ENCODE results near the gene RNF213. TPM values are rescaled to one million over a fixed set of nuclear protein-coding genes. Genes with fewer than 3 reads are reported as not detected.

RNF213 gene
- total and polyA plus RNA-seq, 2 donors (not counting 1 experiment from before 2014, with no cell fraction given) = 36.8 to 245 TPM

GRCh38 chr17:80315517-80316182 lies 55.0 kb downstream of the RNF213 start:
- Histone ChIP-seq H3K36me3 (ENCODE audit: control insufficient read depth, insufficient read depth, low read length) (peaks cover 27% of the 10 kb centered on the region), H3K9ac (ENCODE audit: insufficient read depth, low read length) (no peak overlapping the region), H3K4me2 (ENCODE audit: extremely low read depth, insufficient read depth, low read length) (no peak overlapping the region), H4K20me1 (ENCODE audit: control insufficient read depth, extremely low read depth, insufficient read depth, low read length) (no peaks in the 10 kb centered on the region), H3K27ac (ENCODE audit: insufficient read depth, low read length) (no peak overlapping the region), H3K4me1 (ENCODE audit: control insufficient read depth, extremely low read depth, insufficient read depth, low read length) (no peaks in the 10 kb centered on the region), H3K4me3 (replicated peaks in 1 of 4; ENCODE audit: control extremely low read depth in 1 of 4, insufficient read depth in 1 of 4, low read depth in 3 of 4, low read length in 4 of 4) (no peak overlapping the region), H3K79me2 (ENCODE audit: control insufficient read depth, insufficient read depth, low read length) (peaks cover 13% of the 10 kb centered on the region), H2AFZ (ENCODE audit: low read length) (no peak overlapping the region), H3K9me3 (ENCODE audit: control insufficient read depth, insufficient read depth, low read depth, low read length) (no peaks in the 10 kb centered on the region), H3K27me3 (ENCODE audit: control insufficient read depth, insufficient read depth, low read length) (no peaks in the 10 kb centered on the region)
- no peak for DNase-seq (ENCODE audit: low read depth in 2 of 2)
- no peak for TF ChIP-seq EZH2 (IDR thresholded peaks at IDR 0.05; ENCODE audit: low read length, missing control alignments)
- TF ChIP-seq, protein P1, sequence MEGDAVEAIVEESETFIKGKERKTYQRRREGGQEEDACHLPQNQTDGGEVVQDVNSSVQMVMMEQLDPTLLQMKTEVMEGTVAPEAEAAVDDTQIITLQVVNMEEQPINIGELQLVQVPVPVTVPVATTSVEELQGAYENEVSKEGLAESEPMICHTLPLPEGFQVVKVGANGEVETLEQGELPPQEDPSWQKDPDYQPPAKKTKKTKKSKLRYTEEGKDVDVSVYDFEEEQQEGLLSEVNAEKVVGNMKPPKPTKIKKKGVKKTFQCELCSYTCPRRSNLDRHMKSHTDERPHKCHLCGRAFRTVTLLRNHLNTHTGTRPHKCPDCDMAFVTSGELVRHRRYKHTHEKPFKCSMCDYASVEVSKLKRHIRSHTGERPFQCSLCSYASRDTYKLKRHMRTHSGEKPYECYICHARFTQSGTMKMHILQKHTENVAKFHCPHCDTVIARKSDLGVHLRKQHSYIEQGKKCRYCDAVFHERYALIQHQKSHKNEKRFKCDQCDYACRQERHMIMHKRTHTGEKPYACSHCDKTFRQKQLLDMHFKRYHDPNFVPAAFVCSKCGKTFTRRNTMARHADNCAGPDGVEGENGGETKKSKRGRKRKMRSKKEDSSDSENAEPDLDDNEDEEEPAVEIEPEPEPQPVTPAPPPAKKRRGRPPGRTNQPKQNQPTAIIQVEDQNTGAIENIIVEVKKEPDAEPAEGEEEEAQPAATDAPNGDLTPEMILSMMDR (conservative IDR thresholded peaks at IDR 0.05 in 1 of 2, IDR thresholded peaks at IDR 0.05 in 1 of 2; ENCODE audit: low read depth in 1 of 2, low read length in 2 of 2) = no peak

- TF ChIP-seq, protein P1 (conservative IDR thresholded peaks at IDR 0.05 in 1 of 2, IDR thresholded peaks at IDR 0.05 in 1 of 2; ENCODE audit: low read depth in 1 of 2, low read length in 2 of 2) = no peak
- DNase-seq (ENCODE audit: low read depth in 2 of 2) = no peak
- H3K4me3 ChIP-seq (replicated peaks in 1 of 4; ENCODE audit: control extremely low read depth in 1 of 4, insufficient read depth in 1 of 4, low read depth in 3 of 4, low read length in 4 of 4) = no peak overlapping the region
Observed at GRCh38 chr17:80316431-80316830, 55.8 kb downstream of the RNF213 start.

DNA sequence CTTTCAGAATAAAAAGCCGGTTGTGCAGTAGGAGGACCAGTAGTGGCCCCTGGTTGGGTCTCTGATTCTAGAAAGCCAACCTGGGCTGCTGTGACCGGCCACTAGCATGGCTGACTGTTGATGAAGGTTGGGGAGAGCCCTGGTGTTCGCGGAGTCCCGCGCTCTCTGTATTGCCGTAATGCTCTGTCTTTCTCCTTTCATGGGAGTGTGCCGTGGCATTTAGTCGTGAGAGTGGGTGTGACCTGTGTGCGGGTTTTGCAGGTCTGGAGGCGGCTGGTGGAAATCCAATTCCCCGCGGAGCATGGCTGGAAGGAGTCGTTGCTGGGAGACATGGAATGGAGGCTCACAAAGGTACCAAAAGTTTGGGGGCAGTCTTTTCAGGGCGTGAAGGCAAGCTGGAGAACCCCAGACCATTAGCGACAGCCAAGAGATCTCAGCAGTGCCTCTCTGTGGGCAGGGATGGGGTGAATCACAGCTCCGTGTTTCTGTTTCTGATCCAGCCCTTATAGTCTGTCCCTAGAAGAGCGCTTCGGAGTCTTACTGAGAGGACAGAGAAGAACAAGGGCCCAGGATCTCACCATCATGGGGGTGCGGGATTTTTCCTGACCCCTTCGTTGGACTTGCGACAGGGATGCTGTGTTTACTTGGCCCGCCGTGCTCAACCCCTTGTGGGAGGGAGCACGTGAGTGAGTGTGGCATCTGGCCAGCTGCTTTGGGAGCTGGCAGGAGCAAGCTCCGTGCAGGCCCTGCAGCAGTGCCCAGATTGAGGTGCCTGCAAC lies 56.5 kb downstream of the RNF213 start:
- TF ChIP-seq, protein P1 (conservative IDR thresholded peaks at IDR 0.05 in 1 of 2, IDR thresholded peaks at IDR 0.05 in 1 of 2; ENCODE audit: low read depth in 1 of 2, low read length in 2 of 2) = no peak
- TF ChIP-seq EZH2 (IDR thresholded peaks at IDR 0.05; ENCODE audit: low read length, missing control alignments) = no peak
- no peaks in the 10 kb centered on the region for H4K20me1 ChIP-seq (ENCODE audit: control insufficient read depth, extremely low read depth, insufficient read depth, low read length)
- DNase-seq (ENCODE audit: low read depth in 2 of 2) = peak in 1 of 2 donors; percentile 17
- H3K4me1 ChIP-seq (ENCODE audit: control insufficient read depth, extremely low read depth, insufficient read depth, low read length) = no peaks in the 10 kb centered on the region
- H3K27ac ChIP-seq (ENCODE audit: insufficient read depth, low read length) = no peak overlapping the region
- peaks cover 24% of the 10 kb centered on the region for H3K36me3 ChIP-seq (ENCODE audit: control insufficient read depth, insufficient read depth, low read length)
- H2AFZ ChIP-seq (ENCODE audit: low read length) = no peak overlapping the region
- no peaks in the 10 kb centered on the region for H3K27me3 ChIP-seq (ENCODE audit: control insufficient read depth, insufficient read depth, low read length)
- no peak overlapping the region for H3K4me2 ChIP-seq (ENCODE audit: extremely low read depth, insufficient read depth, low read length)
- H3K9me3 ChIP-seq (ENCODE audit: control insufficient read depth, insufficient read depth, low read depth, low read length) = no peaks in the 10 kb centered on the region
- H3K4me3 ChIP-seq (replicated peaks in 1 of 4; ENCODE audit: control extremely low read depth in 1 of 4, insufficient read depth in 1 of 4, low read depth in 3 of 4, low read length in 4 of 4) = no peak overlapping the region
- H3K9ac ChIP-seq (ENCODE audit: insufficient read depth, low read length) = no peak overlapping the region
- peaks cover 13% of the 10 kb centered on the region for H3K79me2 ChIP-seq (ENCODE audit: control insufficient read depth, insufficient read depth, low read length)

More at GRCh38 chr17:80316431-80316830, 55.8 kb downstream of the RNF213 start:
- no peaks in the 10 kb centered on the region for H4K20me1 ChIP-seq (ENCODE audit: control insufficient read depth, extremely low read depth, insufficient read depth, low read length)
- no peak overlapping the region for H3K4me2 ChIP-seq (ENCODE audit: extremely low read depth, insufficient read depth, low read length)
- peaks cover 25% of the 10 kb centered on the region for H3K36me3 ChIP-seq (ENCODE audit: control insufficient read depth, insufficient read depth, low read length)
- H2AFZ ChIP-seq (ENCODE audit: low read length) = no peak overlapping the region
- no peaks in the 10 kb centered on the region for H3K4me1 ChIP-seq (ENCODE audit: control insufficient read depth, extremely low read depth, insufficient read depth, low read length)
- H3K9ac ChIP-seq (ENCODE audit: insufficient read depth, low read length) = no peak overlapping the region
- peaks cover 13% of the 10 kb centered on the region for H3K79me2 ChIP-seq (ENCODE audit: control insufficient read depth, insufficient read depth, low read length)
- no peaks in the 10 kb centered on the region for H3K9me3 ChIP-seq (ENCODE audit: control insufficient read depth, insufficient read depth, low read depth, low read length)
- H3K27ac ChIP-seq (ENCODE audit: insufficient read depth, low read length) = no peak overlapping the region
- H3K27me3 ChIP-seq (ENCODE audit: control insufficient read depth, insufficient read depth, low read length) = no peaks in the 10 kb centered on the region

Measured in fibroblast of lung (primary cell).